GM12873 (cell line): ENCODE data around the gene MYPN.

Source experiments
- TF ChIP-seq, protein P1 (sequence below): IDR thresholded peaks from 2 replicates; pipeline ENCODE4 v1.5.1; 2012; ENCODE audit warnings: low read depth, mild to moderate bottlenecking, moderate library complexity, low read length, control low read depth; ENCODE audit not compliant: insufficient read depth; ENCODE audit errors: missing control alignments

The MYPN gene

DNA sequence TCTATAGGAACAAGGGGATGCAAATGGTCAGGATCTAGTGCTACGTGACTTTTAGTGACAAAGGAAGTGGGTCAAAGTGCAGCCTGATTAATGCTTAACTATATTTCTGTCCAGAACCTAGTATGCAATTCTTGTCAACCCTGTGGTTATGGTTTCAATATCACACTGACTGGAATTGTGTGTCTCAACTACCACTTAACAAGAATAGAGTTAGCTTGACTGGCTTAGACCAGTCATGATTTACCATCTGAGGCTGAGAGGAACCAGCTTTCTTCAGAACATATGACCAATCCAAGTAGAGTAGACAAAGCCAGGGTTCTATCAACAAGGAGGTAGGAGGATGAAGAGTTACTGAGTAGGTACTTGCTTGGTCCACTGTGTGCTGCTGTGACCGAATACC is 54.4 kb downstream of the MYPN start:
- TF ChIP-seq, protein P1, sequence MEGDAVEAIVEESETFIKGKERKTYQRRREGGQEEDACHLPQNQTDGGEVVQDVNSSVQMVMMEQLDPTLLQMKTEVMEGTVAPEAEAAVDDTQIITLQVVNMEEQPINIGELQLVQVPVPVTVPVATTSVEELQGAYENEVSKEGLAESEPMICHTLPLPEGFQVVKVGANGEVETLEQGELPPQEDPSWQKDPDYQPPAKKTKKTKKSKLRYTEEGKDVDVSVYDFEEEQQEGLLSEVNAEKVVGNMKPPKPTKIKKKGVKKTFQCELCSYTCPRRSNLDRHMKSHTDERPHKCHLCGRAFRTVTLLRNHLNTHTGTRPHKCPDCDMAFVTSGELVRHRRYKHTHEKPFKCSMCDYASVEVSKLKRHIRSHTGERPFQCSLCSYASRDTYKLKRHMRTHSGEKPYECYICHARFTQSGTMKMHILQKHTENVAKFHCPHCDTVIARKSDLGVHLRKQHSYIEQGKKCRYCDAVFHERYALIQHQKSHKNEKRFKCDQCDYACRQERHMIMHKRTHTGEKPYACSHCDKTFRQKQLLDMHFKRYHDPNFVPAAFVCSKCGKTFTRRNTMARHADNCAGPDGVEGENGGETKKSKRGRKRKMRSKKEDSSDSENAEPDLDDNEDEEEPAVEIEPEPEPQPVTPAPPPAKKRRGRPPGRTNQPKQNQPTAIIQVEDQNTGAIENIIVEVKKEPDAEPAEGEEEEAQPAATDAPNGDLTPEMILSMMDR = no peak

DNA sequence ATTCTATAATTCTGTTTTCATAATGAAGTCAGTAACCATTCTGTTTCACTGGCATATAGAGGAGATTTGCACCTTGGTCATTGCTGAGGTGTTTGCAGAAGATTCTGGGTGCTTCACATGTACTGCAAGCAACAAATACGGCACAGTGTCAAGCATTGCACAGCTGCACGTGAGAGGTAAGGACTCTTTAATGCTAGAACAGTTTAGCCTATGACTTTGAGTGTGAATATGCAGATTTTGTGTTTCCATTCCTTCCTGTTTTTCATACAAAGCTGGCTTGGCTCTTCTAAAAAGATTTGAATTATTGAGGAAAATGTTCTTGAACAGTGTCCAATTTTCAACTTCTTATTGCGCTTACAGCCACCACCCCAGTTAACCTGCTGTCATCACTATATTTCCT is 56.4 kb downstream of the MYPN start:
- TF ChIP-seq, protein P1 = no peak

DNA sequence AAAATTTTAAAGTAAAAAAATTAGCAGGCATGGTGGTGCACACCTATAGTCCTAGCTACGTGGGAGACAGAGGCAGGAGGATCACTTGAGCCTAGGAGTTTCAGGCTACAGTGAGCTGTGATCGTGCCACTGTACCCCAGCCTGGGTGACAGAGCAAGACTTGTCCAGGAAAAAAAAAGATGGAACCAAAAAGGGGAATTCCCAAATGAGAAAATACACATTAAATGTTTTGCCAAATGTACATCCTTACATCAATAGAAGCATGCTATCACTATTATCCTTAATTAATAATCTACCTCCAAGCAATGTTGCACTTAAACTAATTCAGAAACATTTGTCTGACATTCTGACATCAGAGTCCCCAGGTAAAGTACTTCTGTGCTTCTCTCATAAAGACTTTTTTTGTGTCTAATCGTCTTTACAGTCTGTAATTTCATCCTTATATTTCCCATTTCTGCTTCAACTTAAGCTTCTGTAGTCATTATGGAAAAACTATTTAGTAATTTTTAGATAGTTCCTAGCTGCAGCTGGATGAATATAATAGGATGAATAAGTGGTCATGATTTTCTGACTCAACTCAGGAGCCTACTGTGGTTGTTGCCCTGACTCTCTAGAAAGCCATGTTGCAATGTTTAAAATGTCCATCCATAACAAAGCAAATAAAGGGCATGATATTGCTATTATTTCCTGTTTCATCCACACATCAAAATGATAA is 57.7 kb downstream of the MYPN start:
- TF ChIP-seq, protein P1 = no peak

DNA sequence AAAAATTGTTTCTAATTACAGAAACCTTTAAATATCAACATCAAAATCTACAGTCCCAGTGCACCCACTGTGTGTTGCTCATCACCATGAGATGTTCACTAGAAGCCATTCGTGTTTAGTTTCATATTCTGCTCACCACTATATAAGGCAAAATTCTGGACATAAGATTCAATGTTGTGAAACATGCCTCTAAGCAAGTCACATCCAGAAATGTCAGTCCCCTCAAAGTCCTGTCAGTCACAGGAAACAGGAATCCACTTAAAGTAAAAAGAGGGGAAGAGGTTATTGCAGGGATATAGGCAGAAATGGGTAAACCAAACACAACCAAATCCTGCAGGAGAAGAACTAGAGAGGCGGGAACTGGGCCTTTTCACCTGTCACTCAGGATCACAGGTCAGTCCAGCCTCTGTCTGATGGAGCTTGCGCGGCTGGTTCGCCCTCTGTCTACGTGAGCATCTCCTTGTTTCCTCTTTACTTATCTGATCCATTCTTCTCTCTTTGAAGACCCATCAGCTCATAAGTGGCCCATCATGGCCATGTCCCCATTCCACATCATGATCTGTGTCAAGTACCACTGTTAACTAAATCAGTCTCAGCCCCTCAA is 58.4 kb downstream of the MYPN start:
- TF ChIP-seq, protein P1 = no peak

DNA sequence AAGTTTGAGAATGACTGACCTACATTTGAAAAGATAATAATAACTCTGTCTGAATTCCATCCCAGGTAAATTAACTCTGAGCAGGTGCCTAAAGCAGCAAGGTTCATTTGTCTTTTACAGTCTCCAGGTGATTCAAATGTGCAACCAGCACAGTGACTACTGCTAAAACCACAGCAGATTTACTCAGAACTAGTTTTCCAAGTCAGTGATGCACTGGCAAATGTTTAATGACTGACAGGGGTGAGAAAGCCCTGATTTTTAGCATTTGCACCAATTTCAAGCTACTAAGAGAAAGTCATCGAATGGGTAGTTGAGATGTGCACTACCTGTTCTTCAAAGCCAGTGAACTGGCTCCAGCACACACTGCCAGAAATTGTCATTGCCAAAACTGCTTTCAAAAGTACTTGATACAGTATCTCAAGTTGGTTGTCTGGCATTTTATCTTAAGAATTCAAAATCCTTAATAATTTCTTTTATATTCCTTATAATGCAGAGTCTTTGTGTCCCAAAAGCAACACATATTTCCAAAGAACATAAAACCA is 62.3 kb downstream of the MYPN start:
- TF ChIP-seq, protein P1 = no peak

DNA sequence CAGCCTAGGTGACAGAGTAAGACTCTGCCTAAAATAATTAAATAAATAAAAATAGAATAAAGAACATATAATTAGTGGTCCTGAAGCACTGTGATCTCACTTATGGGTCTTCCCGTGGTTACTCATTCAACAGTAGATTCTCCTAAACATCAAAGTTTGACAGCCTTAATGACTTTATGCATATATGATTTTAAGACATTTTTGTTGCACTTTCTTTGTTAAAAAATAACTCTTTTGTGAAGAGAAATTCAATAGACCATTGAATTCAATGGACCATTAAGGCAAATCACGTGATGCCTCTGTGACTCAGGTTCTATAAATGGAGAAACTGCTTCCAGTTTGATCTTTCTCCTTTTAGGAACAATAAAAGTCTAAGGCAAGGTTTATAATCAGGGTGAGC is 63.0 kb downstream of the MYPN start:
- TF ChIP-seq, protein P1 = no peak

DNA sequence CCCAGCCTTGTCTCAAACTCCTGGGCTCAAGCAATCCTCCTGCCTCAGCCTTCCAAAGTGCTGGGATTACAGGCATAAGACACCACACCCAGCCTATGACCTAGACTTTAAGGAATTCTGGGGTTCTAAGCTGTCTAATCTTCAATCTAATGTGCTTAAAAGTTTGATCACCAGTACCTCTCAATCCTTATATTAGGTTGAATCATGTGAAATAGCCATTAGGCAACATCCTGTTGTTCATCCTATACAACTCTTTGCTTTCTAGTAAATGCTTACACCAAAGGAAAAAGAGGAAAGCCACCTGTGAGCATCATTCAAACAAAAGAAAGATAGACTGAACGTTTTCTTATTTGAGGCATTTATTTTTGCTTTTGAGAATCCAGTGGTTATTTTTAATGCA is 66.7 kb downstream of the MYPN start:
- TF ChIP-seq, protein P1 = no peak
